ENCODE measurements around the gene OR4X2.
"Not testable (repeated sequence)": the region's sequence is repeated elsewhere in the genome, so short reads cannot be mapped to it uniquely, and the experiment has no call there.

The OR4X2 gene

GRCh38 chr11:48244804-48245203 is at the start of gene OR4X2:
Gene OR4X2, plus strand, starts transcription at chr11:48245104. Its CDS starts 0 bp downstream, at chr11:48245104.
- Histone ChIP-seq H3K4me3 (ENCODE audit: low read length in 2 of 2) (no peak within 1 kb of the TSS), H3K9ac (ENCODE audit: low read depth in 1 of 2, low read length in 2 of 2) (no peak within 1 kb of the TSS)

GRCh38 chr11:48207881-48208280 is 37.0 kb upstream of the OR4X2 start:
- Histone ChIP-seq H3K9ac (ENCODE audit: low read depth in 1 of 2, low read length in 2 of 2) (no peak overlapping the region), H3K36me3 (ENCODE audit: control insufficient read depth in 2 of 2, insufficient read depth in 2 of 2, low read length in 2 of 2) (no peaks in the 10 kb centered on the region), H3K27ac (ENCODE audit: low read depth in 2 of 2, low read length in 2 of 2) (no peak overlapping the region), H3K9me3 (ENCODE audit: control insufficient read depth in 2 of 2, low read length in 2 of 2) (no peaks in the 10 kb centered on the region), H3K4me1 (ENCODE audit: control insufficient read depth in 2 of 2, insufficient read depth in 2 of 2, low read length in 2 of 2) (no peaks in the 10 kb centered on the region), H3K27me3 (ENCODE audit: control insufficient read depth in 2 of 2, insufficient read depth in 2 of 2, low read length in 2 of 2) (no peaks in the 10 kb centered on the region), H3K4me3 (ENCODE audit: low read length in 2 of 2) (no peak overlapping the region)

More at GRCh38 chr11:48244804-48245203, at the start of gene OR4X2:
- peaks cover 0 to 3% of the 10 kb centered on the region in 2 donors for H3K9me3 ChIP-seq (ENCODE audit: control insufficient read depth in 2 of 2, low read length in 2 of 2)
- no peak within 1 kb of the TSS for H3K27ac ChIP-seq (ENCODE audit: low read depth in 2 of 2, low read length in 2 of 2)
- no peaks in the 10 kb centered on the region for H3K27me3 ChIP-seq (ENCODE audit: control insufficient read depth in 2 of 2, insufficient read depth in 2 of 2, low read length in 2 of 2)
- no peaks in the 10 kb centered on the region for H3K4me1 ChIP-seq (ENCODE audit: control insufficient read depth in 2 of 2, insufficient read depth in 2 of 2, low read length in 2 of 2)
- H3K36me3 ChIP-seq (ENCODE audit: control insufficient read depth in 2 of 2, insufficient read depth in 2 of 2, low read length in 2 of 2): no peaks in the 10 kb centered on the region

GRCh38 chr11:48210052-48210451 is 34.9 kb upstream of the OR4X2 start:
- Histone ChIP-seq H3K36me3 (ENCODE audit: control insufficient read depth in 2 of 2, insufficient read depth in 2 of 2, low read length in 2 of 2) (no peaks in the 10 kb centered on the region), H3K27me3 (ENCODE audit: control insufficient read depth in 2 of 2, insufficient read depth in 2 of 2, low read length in 2 of 2) (no peaks in the 10 kb centered on the region), H3K9me3 (ENCODE audit: control insufficient read depth in 2 of 2, low read length in 2 of 2) (no peaks in the 10 kb centered on the region), H3K9ac (ENCODE audit: low read depth in 1 of 2, low read length in 2 of 2) (no peak overlapping the region), H3K4me3 (ENCODE audit: low read length in 2 of 2) (no peak overlapping the region), H3K4me1 (ENCODE audit: control insufficient read depth in 2 of 2, insufficient read depth in 2 of 2, low read length in 2 of 2) (no peaks in the 10 kb centered on the region), H3K27ac (ENCODE audit: low read depth in 2 of 2, low read length in 2 of 2) (no peak overlapping the region)

- Histone ChIP-seq H3K27me3 (ENCODE audit: control insufficient read depth in 2 of 2, insufficient read depth in 2 of 2, low read length in 2 of 2) (no peaks in the 10 kb centered on the region), H3K27ac (ENCODE audit: low read depth in 2 of 2, low read length in 2 of 2) (no peak within 1 kb of the TSS), H3K36me3 (ENCODE audit: control insufficient read depth in 2 of 2, insufficient read depth in 2 of 2, low read length in 2 of 2) (no peaks in the 10 kb centered on the region), H3K9me3 (ENCODE audit: control insufficient read depth in 2 of 2, low read length in 2 of 2) (no peaks in the 10 kb centered on the region), H3K9ac (ENCODE audit: low read depth in 1 of 2, low read length in 2 of 2) (no peak within 1 kb of the TSS), H3K4me3 (ENCODE audit: low read length in 2 of 2) (no peak within 1 kb of the TSS), H3K4me1 (ENCODE audit: control insufficient read depth in 2 of 2, insufficient read depth in 2 of 2, low read length in 2 of 2) (no peaks in the 10 kb centered on the region)
Observed at GRCh38 chr11:48216510-48216909, 28.4 kb upstream of the OR4X2 start, which contains the start of gene OR4B1. Gene OR4B1, plus strand, starts transcription at chr11:48216810. Its CDS starts 0 bp downstream, at chr11:48216810.

- Histone ChIP-seq H3K4me3 (ENCODE audit: low read length in 2 of 2) (no peak overlapping the region), H3K4me1 (ENCODE audit: control insufficient read depth in 2 of 2, insufficient read depth in 2 of 2, low read length in 2 of 2) (no peaks in the 10 kb centered on the region), H3K27ac (ENCODE audit: low read depth in 2 of 2, low read length in 2 of 2) (no peak overlapping the region), H3K9ac (ENCODE audit: low read depth in 1 of 2, low read length in 2 of 2) (no peak overlapping the region), H3K9me3 (ENCODE audit: control insufficient read depth in 2 of 2, low read length in 2 of 2) (no peaks in the 10 kb centered on the region), H3K36me3 (ENCODE audit: control insufficient read depth in 2 of 2, insufficient read depth in 2 of 2, low read length in 2 of 2) (no peaks in the 10 kb centered on the region), H3K27me3 (ENCODE audit: control insufficient read depth in 2 of 2, insufficient read depth in 2 of 2, low read length in 2 of 2) (no peaks in the 10 kb centered on the region)
Observed at GRCh38 chr11:48228761-48229160, 16.1 kb upstream of the OR4X2 start.

GRCh38 chr11:48230057-48230456 is 14.8 kb upstream of the OR4X2 start:
- H3K9ac ChIP-seq (ENCODE audit: low read depth in 1 of 2, low read length in 2 of 2); H3K9me3 ChIP-seq (ENCODE audit: control insufficient read depth in 2 of 2, low read length in 2 of 2); H3K4me1 ChIP-seq (ENCODE audit: control insufficient read depth in 2 of 2, insufficient read depth in 2 of 2, low read length in 2 of 2); H3K4me3 ChIP-seq (ENCODE audit: low read length in 2 of 2); H3K27ac ChIP-seq (ENCODE audit: low read depth in 2 of 2, low read length in 2 of 2); H3K36me3 ChIP-seq (ENCODE audit: control insufficient read depth in 2 of 2, insufficient read depth in 2 of 2, low read length in 2 of 2); H3K27me3 ChIP-seq (ENCODE audit: control insufficient read depth in 2 of 2, insufficient read depth in 2 of 2, low read length in 2 of 2): not testable (repeated sequence)

GRCh38 chr11:48237727-48238126 is 7.2 kb upstream of the OR4X2 start:
- H3K27ac ChIP-seq (ENCODE audit: low read depth in 2 of 2, low read length in 2 of 2): no peak overlapping the region
- H3K4me3 ChIP-seq (ENCODE audit: low read length in 2 of 2): no peak overlapping the region
- no peaks in the 10 kb centered on the region for H3K9me3 ChIP-seq (ENCODE audit: control insufficient read depth in 2 of 2, low read length in 2 of 2)
- H3K9ac ChIP-seq (ENCODE audit: low read depth in 1 of 2, low read length in 2 of 2): no peak overlapping the region
- no peaks in the 10 kb centered on the region for H3K27me3 ChIP-seq (ENCODE audit: control insufficient read depth in 2 of 2, insufficient read depth in 2 of 2, low read length in 2 of 2)
- H3K4me1 ChIP-seq (ENCODE audit: control insufficient read depth in 2 of 2, insufficient read depth in 2 of 2, low read length in 2 of 2): no peaks in the 10 kb centered on the region
- no peaks in the 10 kb centered on the region for H3K36me3 ChIP-seq (ENCODE audit: control insufficient read depth in 2 of 2, insufficient read depth in 2 of 2, low read length in 2 of 2)

GRCh38 chr11:48242501-48242900 is 2.4 kb upstream of the OR4X2 start:
- Histone ChIP-seq H3K36me3 (ENCODE audit: control insufficient read depth in 2 of 2, insufficient read depth in 2 of 2, low read length in 2 of 2) (no peaks in the 10 kb centered on the region), H3K9ac (ENCODE audit: low read depth in 1 of 2, low read length in 2 of 2) (no peak overlapping the region), H3K27me3 (ENCODE audit: control insufficient read depth in 2 of 2, insufficient read depth in 2 of 2, low read length in 2 of 2) (no peaks in the 10 kb centered on the region), H3K4me3 (ENCODE audit: low read length in 2 of 2) (no peak overlapping the region), H3K4me1 (ENCODE audit: control insufficient read depth in 2 of 2, insufficient read depth in 2 of 2, low read length in 2 of 2) (no peaks in the 10 kb centered on the region), H3K9me3 (ENCODE audit: control insufficient read depth in 2 of 2, low read length in 2 of 2) (no peaks in the 10 kb centered on the region), H3K27ac (ENCODE audit: low read depth in 2 of 2, low read length in 2 of 2) (no peak overlapping the region)

GRCh38 chr11:48248902-48249301 is 4.0 kb downstream of the OR4X2 start:
- H3K27me3 ChIP-seq (ENCODE audit: control insufficient read depth in 2 of 2, insufficient read depth in 2 of 2, low read length in 2 of 2): no peaks in the 10 kb centered on the region

GRCh38 chr11:48261600-48261999 is 16.7 kb downstream of the OR4X2 start:
- Histone ChIP-seq H3K27me3 (ENCODE audit: control insufficient read depth in 2 of 2, insufficient read depth in 2 of 2, low read length in 2 of 2) (no peaks in the 10 kb centered on the region), H3K4me1 (ENCODE audit: control insufficient read depth in 2 of 2, insufficient read depth in 2 of 2, low read length in 2 of 2) (no peaks in the 10 kb centered on the region), H3K36me3 (ENCODE audit: control insufficient read depth in 2 of 2, insufficient read depth in 2 of 2, low read length in 2 of 2) (no peaks in the 10 kb centered on the region), H3K9me3 (ENCODE audit: control insufficient read depth in 2 of 2, low read length in 2 of 2) (peaks cover 0 to 2% of the 10 kb centered on the region in 2 donors), H3K27ac (ENCODE audit: low read depth in 2 of 2, low read length in 2 of 2) (no peak overlapping the region), H3K4me3 (ENCODE audit: low read length in 2 of 2) (no peak overlapping the region), H3K9ac (ENCODE audit: low read depth in 1 of 2, low read length in 2 of 2) (no peak overlapping the region)

More at GRCh38 chr11:48248902-48249301, 4.0 kb downstream of the OR4X2 start:
- Histone ChIP-seq H3K4me3 (ENCODE audit: low read length in 2 of 2) (no peak overlapping the region), H3K9me3 (ENCODE audit: control insufficient read depth in 2 of 2, low read length in 2 of 2) (peaks cover 0 to 3% of the 10 kb centered on the region in 2 donors), H3K9ac (ENCODE audit: low read depth in 1 of 2, low read length in 2 of 2) (no peak overlapping the region), H3K36me3 (ENCODE audit: control insufficient read depth in 2 of 2, insufficient read depth in 2 of 2, low read length in 2 of 2) (no peaks in the 10 kb centered on the region), H3K4me1 (ENCODE audit: control insufficient read depth in 2 of 2, insufficient read depth in 2 of 2, low read length in 2 of 2) (no peaks in the 10 kb centered on the region), H3K27ac (ENCODE audit: low read depth in 2 of 2, low read length in 2 of 2) (no peak overlapping the region)

GRCh38 chr11:48263423-48263911 is 18.6 kb downstream of the OR4X2 start, which contains the start of gene OR4X1:
Gene OR4X1, plus strand, starts transcription at chr11:48263861. Its CDS starts 0 bp downstream, at chr11:48263861.
- H3K4me1 ChIP-seq (ENCODE audit: control insufficient read depth in 2 of 2, insufficient read depth in 2 of 2, low read length in 2 of 2): no peaks in the 10 kb centered on the region
- no peak within 1 kb of the TSS for H3K27ac ChIP-seq (ENCODE audit: low read depth in 2 of 2, low read length in 2 of 2)
- no peaks in the 10 kb centered on the region for H3K36me3 ChIP-seq (ENCODE audit: control insufficient read depth in 2 of 2, insufficient read depth in 2 of 2, low read length in 2 of 2)
- no peak within 1 kb of the TSS for H3K4me3 ChIP-seq (ENCODE audit: low read length in 2 of 2)
- H3K9me3 ChIP-seq (ENCODE audit: control insufficient read depth in 2 of 2, low read length in 2 of 2): peaks cover 0 to 2% of the 10 kb centered on the region in 2 donors
- H3K9ac ChIP-seq (ENCODE audit: low read depth in 1 of 2, low read length in 2 of 2): no peak within 1 kb of the TSS
- no peaks in the 10 kb centered on the region for H3K27me3 ChIP-seq (ENCODE audit: control insufficient read depth in 2 of 2, insufficient read depth in 2 of 2, low read length in 2 of 2)
